ENCODE results near the gene MRPL1. TPM values are rescaled to one million over a fixed set of nuclear protein-coding genes. Genes with fewer than 3 reads are reported as not detected.

MRPL1 gene
- total and polyA plus RNA-seq, 4 donors, result 10.5 to 20.6 (median 16.1) TPM

- Histone ChIP-seq H3K9ac (ENCODE audit: low read depth in 1 of 2, low read length in 2 of 2) (no peak overlapping the region), H3K9me3 (ENCODE audit: control insufficient read depth in 4 of 4, low read length in 3 of 4) (no peaks in the 10 kb centered on the region), H3K4me3 (ENCODE audit: low read depth in 1 of 3, low read length in 3 of 3) (no peak overlapping the region), H3K4me1 (ENCODE audit: control insufficient read depth in 4 of 4, insufficient read depth in 4 of 4, low read length in 3 of 4) (no peaks in the 10 kb centered on the region), H3K27me3 (ENCODE audit: control insufficient read depth in 4 of 4, insufficient read depth in 4 of 4, low read length in 3 of 4) (no peaks in the 10 kb centered on the region), H3K36me3 (ENCODE audit: control insufficient read depth in 4 of 4, insufficient read depth in 3 of 4, low read depth in 1 of 4, low read length in 3 of 4) (no peaks in the 10 kb centered on the region), H3K27ac (ENCODE audit: low read depth in 1 of 2, low read length in 2 of 2) (no peak overlapping the region)
- WGBS, result 94% methylated on average over 6 of the region's 6 CpGs
- TF ChIP-seq, protein P1, sequence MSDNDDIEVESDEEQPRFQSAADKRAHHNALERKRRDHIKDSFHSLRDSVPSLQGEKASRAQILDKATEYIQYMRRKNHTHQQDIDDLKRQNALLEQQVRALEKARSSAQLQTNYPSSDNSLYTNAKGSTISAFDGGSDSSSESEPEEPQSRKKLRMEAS (IDR thresholded peaks at IDR 0.05), result no peak
- TF ChIP-seq YY1 (IDR thresholded peaks at IDR 0.05) (no peak), JUND (IDR thresholded peaks at IDR 0.05) (no peak), GABPA (IDR thresholded peaks at IDR 0.05 in 1 of 2, conservative IDR thresholded peaks at IDR 0.05 in 1 of 2) (no peak), FOXA2 (IDR thresholded peaks at IDR 0.05) (no peak)
- TF ChIP-seq, protein P2, sequence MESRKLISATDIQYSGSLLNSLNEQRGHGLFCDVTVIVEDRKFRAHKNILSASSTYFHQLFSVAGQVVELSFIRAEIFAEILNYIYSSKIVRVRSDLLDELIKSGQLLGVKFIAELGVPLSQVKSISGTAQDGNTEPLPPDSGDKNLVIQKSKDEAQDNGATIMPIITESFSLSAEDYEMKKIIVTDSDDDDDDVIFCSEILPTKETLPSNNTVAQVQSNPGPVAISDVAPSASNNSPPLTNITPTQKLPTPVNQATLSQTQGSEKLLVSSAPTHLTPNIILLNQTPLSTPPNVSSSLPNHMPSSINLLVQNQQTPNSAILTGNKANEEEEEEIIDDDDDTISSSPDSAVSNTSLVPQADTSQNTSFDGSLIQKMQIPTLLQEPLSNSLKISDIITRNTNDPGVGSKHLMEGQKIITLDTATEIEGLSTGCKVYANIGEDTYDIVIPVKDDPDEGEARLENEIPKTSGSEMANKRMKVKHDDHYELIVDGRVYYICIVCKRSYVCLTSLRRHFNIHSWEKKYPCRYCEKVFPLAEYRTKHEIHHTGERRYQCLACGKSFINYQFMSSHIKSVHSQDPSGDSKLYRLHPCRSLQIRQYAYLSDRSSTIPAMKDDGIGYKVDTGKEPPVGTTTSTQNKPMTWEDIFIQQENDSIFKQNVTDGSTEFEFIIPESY (IDR thresholded peaks at IDR 0.05), result no peak
- TF ChIP-seq, protein P3, sequence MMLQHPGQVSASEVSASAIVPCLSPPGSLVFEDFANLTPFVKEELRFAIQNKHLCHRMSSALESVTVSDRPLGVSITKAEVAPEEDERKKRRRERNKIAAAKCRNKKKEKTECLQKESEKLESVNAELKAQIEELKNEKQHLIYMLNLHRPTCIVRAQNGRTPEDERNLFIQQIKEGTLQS (IDR thresholded peaks at IDR 0.05), result no peak
- DNase-seq (ENCODE audit: low spot score), result no peak
These were observed 14.1 kb upstream of the MRPL1 start for GRCh38 chr4:77848508-77848907.

DNA sequence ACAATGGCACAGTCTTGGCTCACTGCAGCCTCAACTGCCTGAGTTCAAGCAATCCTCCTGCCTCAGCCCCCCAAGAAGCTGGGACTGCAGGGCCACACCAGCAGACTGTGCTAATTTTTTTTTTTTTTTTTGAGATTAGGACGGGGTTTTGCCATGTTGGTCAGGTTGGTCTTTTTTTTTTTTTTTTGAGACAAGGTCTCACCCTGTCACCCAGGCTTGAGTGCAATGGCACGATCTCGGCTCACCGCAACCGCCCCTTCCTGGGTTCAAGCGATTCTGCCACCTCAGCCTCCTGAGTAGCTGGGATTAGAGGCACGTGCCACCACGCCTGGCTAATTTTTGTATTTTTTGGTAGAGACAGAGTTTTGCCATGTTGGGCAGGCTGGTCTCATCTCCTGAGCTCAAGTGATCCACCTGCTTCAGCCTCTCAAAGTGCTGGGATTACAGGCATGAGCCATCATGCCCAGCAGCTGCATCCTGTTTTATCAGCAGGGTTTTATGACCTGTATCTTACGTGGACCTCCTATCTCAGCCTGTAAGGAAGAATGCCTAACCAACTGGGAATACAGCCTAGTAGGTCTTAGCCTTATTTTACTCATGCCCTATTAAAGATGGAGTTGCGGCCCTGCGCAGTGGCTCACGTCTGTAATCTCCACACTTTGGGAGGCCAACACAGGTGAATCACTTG, 13.2 kb upstream of the MRPL1 start:
- Histone ChIP-seq H3K27ac (ENCODE audit: low read depth in 1 of 2, low read length in 2 of 2) (no peak overlapping the region), H3K9me3 (ENCODE audit: control insufficient read depth in 4 of 4, low read length in 3 of 4) (no peaks in the 10 kb centered on the region), H3K36me3 (ENCODE audit: control insufficient read depth in 4 of 4, insufficient read depth in 3 of 4, low read depth in 1 of 4, low read length in 3 of 4) (no peaks in the 10 kb centered on the region), H3K9ac (ENCODE audit: low read depth in 1 of 2, low read length in 2 of 2) (no peak overlapping the region), H3K27me3 (ENCODE audit: control insufficient read depth in 4 of 4, insufficient read depth in 4 of 4, low read length in 3 of 4) (no peaks in the 10 kb centered on the region), H3K4me1 (ENCODE audit: control insufficient read depth in 4 of 4, insufficient read depth in 4 of 4, low read length in 3 of 4) (no peaks in the 10 kb centered on the region), H3K4me3 (ENCODE audit: low read depth in 1 of 3, low read length in 3 of 3) (no peak overlapping the region)
- DNase-seq (ENCODE audit: low spot score), result no peak
- TF ChIP-seq SP1 (IDR thresholded peaks at IDR 0.05) (no peak), FOXA1 (IDR thresholded peaks at IDR 0.05) (no peak), EGR1 (IDR thresholded peaks at IDR 0.05; ENCODE audit: low read depth in 2 of 2) (no peak), REST (IDR thresholded peaks at IDR 0.05) (no peak), CTCF (IDR thresholded peaks at IDR 0.05; ENCODE audit: low read depth, low read length, missing input control) (no peak), TAF1 (conservative IDR thresholded peaks at IDR 0.05) (no peak), NR2F2 (IDR thresholded peaks at IDR 0.05) (no peak), JUND (IDR thresholded peaks at IDR 0.05) (no peak), HNF4A (conservative IDR thresholded peaks at IDR 0.05) (no peak)
- TF ChIP-seq, protein P1 (IDR thresholded peaks at IDR 0.05), result no peak
- TF ChIP-seq, protein P3 (IDR thresholded peaks at IDR 0.05), result no peak
- TF ChIP-seq, protein P2 (IDR thresholded peaks at IDR 0.05), result no peak
- 91% methylated on average over 12 of the region's 12 CpGs for WGBS
